Astrocyte (in vitro differentiated cells and primary cell): ENCODE results near the gene NKG7. TPM values are rescaled to one million over a fixed set of nuclear protein-coding genes. Genes with fewer than 3 reads are reported as not detected.

Experiments used
- DNase-seq: peaks from one replicate; pipeline ENCODE4 v3.0.0-alpha.2; 2010; ENCODE audit warnings: low read depth
- FAIRE-seq: peaks from 2 replicates; lab custom pipeline; 2011; peaks lifted over from hg19 to GRCh38; lab: Jason Lieb, UNC
- H2AFZ ChIP-seq: 2 replicates; pipeline ENCODE4 v1.6.0; 2012; ENCODE audit warnings: low read depth, low read length, inconsistent platforms
- H3K27ac ChIP-seq: 2 replicates; pipeline ENCODE4 v1.5.1; 2011; ENCODE audit warnings: low read depth, low read length, inconsistent platforms
- H3K27me3 ChIP-seq: 2 replicates; pipeline ENCODE4 v1.6.0; 2011; ENCODE audit warnings: low read length, inconsistent platforms; ENCODE audit not compliant: insufficient read depth
- H3K36me3 ChIP-seq: 2 replicates; pipeline ENCODE4 v1.5.1; 2011; ENCODE audit warnings: low read length, inconsistent platforms; ENCODE audit not compliant: insufficient read depth
- H3K4me1 ChIP-seq: 2 replicates; pipeline ENCODE4 v1.5.1; 2011; ENCODE audit warnings: low read length, inconsistent platforms; ENCODE audit not compliant: insufficient read depth
- H3K4me2 ChIP-seq: 2 replicates; pipeline ENCODE4 v1.6.0; 2012; ENCODE audit warnings: low read length, inconsistent platforms
- H3K4me3 ChIP-seq: 2 replicates; pipeline ENCODE4 v1.5.1; 2011; ENCODE audit warnings: low read depth, mild to moderate bottlenecking, low read length, inconsistent platforms; ENCODE audit not compliant: insufficient read depth
- H3K79me2 ChIP-seq: 2 replicates; pipeline ENCODE4 v1.6.0; 2012; ENCODE audit warnings: mild to moderate bottlenecking, low read length, inconsistent platforms; ENCODE audit not compliant: insufficient read depth
- H3K9ac ChIP-seq: 2 replicates; pipeline ENCODE4 v1.6.0; 2012; ENCODE audit warnings: mild to moderate bottlenecking, low read length, inconsistent platforms
- H3K9me3 ChIP-seq: 2 replicates; pipeline ENCODE4 v1.5.1; 2012; ENCODE audit warnings: low read depth, mild to moderate bottlenecking, low read length, inconsistent platforms; ENCODE audit not compliant: insufficient read depth
- H4K20me1 ChIP-seq: 2 replicates; pipeline ENCODE4 v1.6.0; 2012; ENCODE audit warnings: low read length, inconsistent platforms; ENCODE audit not compliant: insufficient read depth
- H3K27ac Mint-ChIP-seq: one replicate; pipeline ENCODE4 v1.8.0; 2021; ENCODE audit warnings: mild to moderate bottlenecking, mixed read lengths; ENCODE audit not compliant: unreplicated experiment
- H3K27me3 Mint-ChIP-seq: one replicate; pipeline ENCODE4 v1.8.0; 2021; ENCODE audit warnings: low read depth, mixed read lengths; ENCODE audit not compliant: unreplicated experiment
- H3K36me3 Mint-ChIP-seq: one replicate; pipeline ENCODE4 v1.8.0; 2021; ENCODE audit warnings: low read depth, mixed read lengths; ENCODE audit not compliant: unreplicated experiment
- H3K4me1 Mint-ChIP-seq: one replicate; pipeline ENCODE4 v1.8.0; 2021; ENCODE audit warnings: low read depth, mixed read lengths; ENCODE audit not compliant: unreplicated experiment
- H3K4me3 Mint-ChIP-seq: one replicate; pipeline ENCODE4 v1.8.0; 2021; ENCODE audit warnings: mild to moderate bottlenecking, moderate library complexity, mixed read lengths; ENCODE audit not compliant: unreplicated experiment
- H3K9me3 Mint-ChIP-seq: one replicate; pipeline ENCODE4 v1.8.0; 2021; ENCODE audit warnings: mild to moderate bottlenecking, mixed read lengths; ENCODE audit not compliant: unreplicated experiment
- CTCF ChIP-seq: IDR thresholded peaks from 2 replicates; pipeline ENCODE4 v1.5.1; 2011; ENCODE audit warnings: low read depth, mild to moderate bottlenecking, inconsistent platforms, low read length, moderate library complexity; ENCODE audit not compliant: insufficient read depth
- EZH2 ChIP-seq: IDR thresholded peaks from 2 replicates; pipeline ENCODE4 v1.6.1; 2012; ENCODE audit warnings: mild to moderate bottlenecking, low read length, inconsistent platforms; ENCODE audit not compliant: insufficient read depth
- total RNA-seq: library from RNA; stranded (reverse); gene quantifications from 2 replicates; pipeline ENCODE4 v1.2.1, GENCODE V29; 2021

The NKG7 gene
- total RNA-seq, 1 donor from 2014 or later, result not detected

GRCh38 chr19:51356159-51356801 is 16.2 kb downstream of the NKG7 start:
- Histone ChIP-seq H3K27ac (no peak overlapping the region), H3K4me2 (no peak overlapping the region), H3K4me3 (no peak overlapping the region), H3K27me3 (no peaks in the 10 kb centered on the region), H3K9ac (no peak overlapping the region), H3K9me3 (no peaks in the 10 kb centered on the region), H4K20me1 (peaks cover 9% of the 10 kb centered on the region), H2AFZ (no peak overlapping the region), H3K79me2 (no peaks in the 10 kb centered on the region), H3K36me3 (no peaks in the 10 kb centered on the region), H3K4me1 (peaks cover 15% of the 10 kb centered on the region)
- FAIRE-seq (no peak), DNase-seq (no peak)
- no peak overlapping the region for H3K4me3 Mint-ChIP-seq
- no peak overlapping the region for H3K27ac Mint-ChIP-seq
- no peaks in the 10 kb centered on the region for H3K27me3 Mint-ChIP-seq
- TF ChIP-seq CTCF (no peak), EZH2 (no peak)
- H3K9me3 Mint-ChIP-seq, result no peaks in the 10 kb centered on the region
- H3K36me3 Mint-ChIP-seq, result peaks cover 17% of the 10 kb centered on the region
- H3K4me1 Mint-ChIP-seq, result peaks cover 14% of the 10 kb centered on the region

- Histone ChIP-seq H3K4me2 (no peak overlapping the region), H3K4me3 (no peak overlapping the region), H3K4me1 (peaks cover 14% of the 10 kb centered on the region), H3K9me3 (no peaks in the 10 kb centered on the region), H3K27ac (no peak overlapping the region), H3K27me3 (no peaks in the 10 kb centered on the region), H2AFZ (no peak overlapping the region), H3K36me3 (no peaks in the 10 kb centered on the region), H3K9ac (no peak overlapping the region), H3K79me2 (no peaks in the 10 kb centered on the region), H4K20me1 (peaks cover 8% of the 10 kb centered on the region)
- Mint-ChIP-seq H3K36me3 (peaks cover 30% of the 10 kb centered on the region), H3K27me3 (no peaks in the 10 kb centered on the region), H3K9me3 (no peaks in the 10 kb centered on the region), H3K4me1 (peaks cover 14% of the 10 kb centered on the region), H3K27ac (peak overlapping the region; percentile 30), H3K4me3 (no peak overlapping the region)
- no peak for TF ChIP-seq EZH2
- no peak for TF ChIP-seq CTCF
- FAIRE-seq, result no peak
- peak; percentile 53 for DNase-seq
Measured at GRCh38 chr19:51354742-51355148, 17.7 kb downstream of the NKG7 start.

- TF ChIP-seq EZH2 (no peak), CTCF (no peak)
- FAIRE-seq, result no peak
- Histone ChIP-seq H4K20me1 (peaks cover 3% of the 10 kb centered on the region), H3K79me2 (no peaks in the 10 kb centered on the region), H3K9ac (peak overlapping the region; percentile 37), H2AFZ (no peak overlapping the region), H3K4me3 (no peak overlapping the region), H3K4me2 (no peak overlapping the region), H3K9me3 (no peaks in the 10 kb centered on the region), H3K27ac (no peak overlapping the region), H3K27me3 (no peaks in the 10 kb centered on the region), H3K4me1 (peaks cover 9% of the 10 kb centered on the region), H3K36me3 (no peaks in the 10 kb centered on the region)
- no peak overlapping the region for H3K4me3 Mint-ChIP-seq
- no peak for DNase-seq
- no peaks in the 10 kb centered on the region for H3K9me3 Mint-ChIP-seq
- no peak overlapping the region for H3K27ac Mint-ChIP-seq
- peaks cover 9% of the 10 kb centered on the region for H3K4me1 Mint-ChIP-seq
- H3K36me3 Mint-ChIP-seq, result peaks cover 30% of the 10 kb centered on the region
- H3K27me3 Mint-ChIP-seq, result no peaks in the 10 kb centered on the region
Measured at GRCh38 chr19:51354103-51354741, 18.2 kb downstream of the NKG7 start.
